Liver (tissue), 9 donors: ENCODE results near the gene ZKSCAN4. TPM values are rescaled to one million over a fixed set of nuclear protein-coding genes. Genes with fewer than 3 reads are reported as not detected.

Experiments used
- DNase-seq: peaks from one replicate; pipeline ENCODE4 v3.0.0-alpha.2; 2017; ENCODE audit warnings: low spot score
- H3K27ac ChIP-seq, 2 donors: one replicate each; pipeline ENCODE4 v1.7.0; 2013; ENCODE audit warnings: inconsistent platforms in 2 of 2, low read length in 2 of 2, control low read depth in 1 of 2, low read depth in 1 of 2, mild to moderate bottlenecking in 1 of 2
- H3K27me3 ChIP-seq, 4 donors: one replicate each; pipeline versions ENCODE4 v1.6.1 to v1.7.0; 2013; ENCODE audit warnings: low read length in 3 of 4, inconsistent platforms in 1 of 4, mild to moderate bottlenecking in 1 of 4, moderate library complexity in 1 of 4; ENCODE audit not compliant: control insufficient read depth in 4 of 4, insufficient read depth in 4 of 4
- H3K36me3 ChIP-seq, 4 donors: one replicate each; pipeline versions ENCODE4 v1.6.1 to v1.7.0; 2013; ENCODE audit warnings: low read length in 3 of 4, mild to moderate bottlenecking in 3 of 4, low read depth in 1 of 4, moderate library complexity in 1 of 4; ENCODE audit not compliant: control insufficient read depth in 4 of 4, insufficient read depth in 3 of 4
- H3K4me1 ChIP-seq, 4 donors: one replicate each; pipeline versions ENCODE4 v1.6.1 to v1.7.0; 2013; ENCODE audit warnings: low read length in 3 of 4, mild to moderate bottlenecking in 3 of 4, moderate library complexity in 1 of 4; ENCODE audit not compliant: control insufficient read depth in 4 of 4, insufficient read depth in 4 of 4
- H3K4me3 ChIP-seq, 3 donors: one replicate each; pipeline versions ENCODE4 v1.6.1 to v1.7.0; 2013; ENCODE audit warnings: low read length in 3 of 3, control low read depth in 1 of 3, low read depth in 1 of 3, mild to moderate bottlenecking in 1 of 3
- H3K9ac ChIP-seq, 2 donors: one replicate each; pipeline ENCODE4 v1.7.0; 2013; ENCODE audit warnings: low read length in 2 of 2, mild to moderate bottlenecking in 2 of 2, moderate library complexity in 2 of 2, control low read depth in 1 of 2, low read depth in 1 of 2
- H3K9me3 ChIP-seq, 4 donors: one replicate each; pipeline versions ENCODE4 v1.6.1 to v1.7.0; 2013; ENCODE audit warnings: low read length in 3 of 4; ENCODE audit not compliant: control insufficient read depth in 4 of 4
- ATF3 ChIP-seq: IDR thresholded peaks from 2 replicates; pipeline ENCODE4 v1.6.1; 2016; ENCODE audit warnings: antibody characterized with exemption
- CTCF ChIP-seq: fragments of 150-350 bp; IDR thresholded peaks from 2 replicates; pipeline ENCODE4 v1.5.1; 2017; ENCODE audit warnings: improper control_type of control experiment, low read depth, low read length; ENCODE audit not compliant: missing input control
- FOXA1 ChIP-seq: IDR thresholded peaks from 2 replicates; pipeline ENCODE4 v1.6.1; 2016; ENCODE audit warnings: antibody characterized with exemption
- GABPA ChIP-seq, 2 donors: IDR thresholded peaks in 1 of 2; conservative IDR thresholded peaks in 1 of 2; 2 replicates each; pipeline ENCODE4 v1.6.1; 2016; ENCODE audit warnings: antibody characterized with exemption in 2 of 2, mild to moderate bottlenecking in 1 of 2, moderate library complexity in 1 of 2
- HNF4G ChIP-seq: IDR thresholded peaks from 2 replicates; pipeline ENCODE4 v1.6.1; 2016; ENCODE audit warnings: antibody characterized with exemption
- JUND ChIP-seq, 2 donors: IDR thresholded peaks; 2 replicates each; pipeline ENCODE4 v1.6.1; 2016; ENCODE audit warnings: antibody characterized with exemption in 2 of 2
- RAD21 ChIP-seq, 2 donors: IDR thresholded peaks; 2 replicates each; pipeline ENCODE4 v1.6.1; 2016; ENCODE audit warnings: antibody characterized with exemption in 2 of 2, mild to moderate bottlenecking in 2 of 2
- REST ChIP-seq: IDR thresholded peaks from 2 replicates; pipeline ENCODE4 v1.6.1; 2016; ENCODE audit warnings: antibody characterized with exemption, mild to moderate bottlenecking
- RXRA ChIP-seq, 2 donors: IDR thresholded peaks; 2 replicates each; pipeline ENCODE4 v1.6.1; 2017 to 2018; ENCODE audit warnings: antibody characterized with exemption in 2 of 2, mild to moderate bottlenecking in 1 of 2
- SP1 ChIP-seq: IDR thresholded peaks from 2 replicates; pipeline ENCODE4 v1.6.1; 2018; ENCODE audit warnings: antibody characterized with exemption, mild to moderate bottlenecking
- TAF1 ChIP-seq: conservative IDR thresholded peaks from 2 replicates; pipeline ENCODE4 v1.6.1; 2016; ENCODE audit warnings: antibody characterized with exemption, mild to moderate bottlenecking
- ZBTB33 ChIP-seq: IDR thresholded peaks from 2 replicates; pipeline ENCODE4 v1.6.1; 2016; ENCODE audit warnings: antibody characterized with exemption
- WGBS: extraction: QIAGEN DNeasy Blood & Tissue Kit; methylation state at CpG from one replicate; pipeline ENCODE4 v1.1.7; 2013; 5-methylcytosine and 5-hydroxymethylcytosine counted together
- polyA plus RNA-seq, 2 donors: library from polyadenylated mRNA; stranded (reverse) in 1 of 2; unstranded in 1 of 2; fragments of 200-250 nt in 1 of 2; fragments of >200 nt in 1 of 2; fragmentation: Nextera tagmentation in 1 of 2; extraction: Ambion mirVana in 1 of 2; gene quantifications; one replicate each; pipeline versions ENCODE4 v1.2.1 to v1.2.3, GENCODE V29; 2013 to 2015
- total RNA-seq, 2 donors: library from RNA; depleted of rRNA; stranded (reverse); fragments of >200 nt; gene quantifications; one replicate each; pipeline ENCODE4 v1.2.3, GENCODE V29; 2014
- donor health status: healthy.
- donor health status: healthy.
- donor health status: healthy.
- donor health status: healthy.
- donor health status: healthy.

The ZKSCAN4 gene
- total and polyA plus RNA-seq, 4 donors = 1.4 to 4.7 (median 2.6) TPM

- no peaks in the 10 kb centered on the region for H3K4me1 ChIP-seq
- no peak overlapping the region for H3K27ac ChIP-seq
- 92% methylated on average over 7 of the region's 7 CpGs for WGBS
- TF ChIP-seq REST (no peak), ATF3 (no peak), GABPA (IDR thresholded peaks at IDR 0.05 in 1 of 2, conservative IDR thresholded peaks at IDR 0.05 in 1 of 2) (no peak), ZBTB33 (no peak), FOXA1 (no peak), RAD21 (IDR thresholded peaks at IDR 0.05) (no peak), RXRA (IDR thresholded peaks at IDR 0.05) (no peak), TAF1 (no peak), JUND (IDR thresholded peaks at IDR 0.05) (no peak), CTCF (no peak)
- peaks cover 0 to 10% (median under 1%) of the 10 kb centered on the region in 4 donors for H3K36me3 ChIP-seq
- no peaks in the 10 kb centered on the region for H3K9me3 ChIP-seq
- H3K27me3 ChIP-seq = no peaks in the 10 kb centered on the region
- no peak overlapping the region for H3K4me3 ChIP-seq
- no peak overlapping the region for H3K9ac ChIP-seq
- no peak for DNase-seq
Measured at GRCh38 chr6:28296520-28297060, 44.5 kb upstream of the ZKSCAN4 start.

- TF ChIP-seq HNF4G = no peak
- no peak for TF ChIP-seq SP1
- H3K36me3 ChIP-seq = peaks cover 0 to 6% (median under 1%) of the 10 kb centered on the region in 4 donors
- no peaks in the 10 kb centered on the region for H3K9me3 ChIP-seq
- no peak overlapping the region for H3K9ac ChIP-seq
- no peak overlapping the region for H3K4me3 ChIP-seq
- no peak for DNase-seq
- no peaks in the 10 kb centered on the region for H3K4me1 ChIP-seq
- no peak overlapping the region for H3K27ac ChIP-seq
- H3K27me3 ChIP-seq = no peaks in the 10 kb centered on the region
- WGBS = 96% methylated on average over 5 of the region's 5 CpGs
Measured at GRCh38 chr6:28295326-28295725, 43.3 kb upstream of the ZKSCAN4 start.
